OCI-LY1 (cell line): Measurements from ENCODE around the gene CCDC51.

Experiments
- H2AFZ ChIP-seq: fragments of 200-600 bp; sonication (generic), shearing (Covaris generic); 2 replicates; pipeline ENCODE4 v1.6.0; 2014; ENCODE audit warnings: antibody characterized with exemption, mild to moderate bottlenecking, low read length
- H3F3A ChIP-seq: fragments of 200-600 bp; sonication (generic), shearing (Covaris generic); 2 replicates; pipeline ENCODE4 v1.6.0; 2014; ENCODE audit warnings: mild to moderate bottlenecking, antibody characterized with exemption, low read length, moderate library complexity; ENCODE audit not compliant: insufficient read depth
- H3K27ac ChIP-seq: fragments of 200-600 bp; sonication (generic); 2 replicates; pipeline ENCODE4 v1.5.1; 2014; ENCODE audit warnings: low read length, mixed run types, mild to moderate bottlenecking, low read depth; ENCODE audit not compliant: poor library complexity, severe bottlenecking
- H3K27me3 ChIP-seq: fragments of 200-600 bp; sonication (generic); 2 replicates; pipeline ENCODE4 v1.6.0; 2014; ENCODE audit warnings: antibody characterized with exemption, mild to moderate bottlenecking, low read length, moderate library complexity; ENCODE audit not compliant: insufficient read depth
- H3K36me3 ChIP-seq: fragments of 200-600 bp; sonication (generic); 2 replicates; pipeline ENCODE4 v1.6.1; 2014; ENCODE audit warnings: mild to moderate bottlenecking, antibody characterized with exemption, low read length, moderate library complexity, mixed read lengths; ENCODE audit not compliant: insufficient read depth
- H3K4me1 ChIP-seq: fragments of 200-600 bp; sonication (generic); 2 replicates; pipeline ENCODE4 v1.5.1; 2014; ENCODE audit warnings: mild to moderate bottlenecking, low read length, moderate library complexity; ENCODE audit not compliant: insufficient read depth, severe bottlenecking
- H3K4me2 ChIP-seq: fragments of 200-600 bp; sonication (generic), shearing (Covaris generic); 2 replicates; pipeline ENCODE4 v1.6.1; 2014; ENCODE audit warnings: low read length
- H3K4me3 ChIP-seq: fragments of 200-600 bp; sonication (generic); 2 replicates; pipeline ENCODE4 v1.5.1; 2014; ENCODE audit warnings: low read length, low read depth, mild to moderate bottlenecking, mixed read lengths; ENCODE audit not compliant: poor library complexity, severe bottlenecking
- H3K79me2 ChIP-seq: fragments of 200-600 bp; shearing (Covaris generic); 2 replicates; pipeline ENCODE4 v1.6.1; 2016; ENCODE audit warnings: mixed run types, low read length, mixed read lengths; ENCODE audit not compliant: insufficient read depth
- H3K9ac ChIP-seq: fragments of 200-600 bp; sonication (generic), shearing (Covaris generic); 2 replicates; pipeline ENCODE4 v1.6.1; 2014; ENCODE audit warnings: mild to moderate bottlenecking, low read length, mixed read lengths
- H3K9me2 ChIP-seq: fragments of 200-600 bp; sonication (generic), shearing (Covaris generic); 2 replicates; pipeline ENCODE4 v1.6.1; 2014; ENCODE audit warnings: low read depth, mild to moderate bottlenecking, low read length, mixed read lengths
- H3K9me3 ChIP-seq: fragments of 200-600 bp; shearing (Covaris generic); 2 replicates; pipeline ENCODE4 v1.6.1; 2014; ENCODE audit warnings: low read length, mixed read lengths
- H4K20me1 ChIP-seq: fragments of 200-600 bp; sonication (generic), shearing (Covaris generic); 2 replicates; pipeline ENCODE4 v1.6.0; 2016; ENCODE audit warnings: mild to moderate bottlenecking, low read length; ENCODE audit not compliant: insufficient read depth
- EZH2 ChIP-seq: fragments of 200-600 bp; sonication (generic), shearing (Covaris generic); IDR thresholded peaks from 2 replicates; pipeline ENCODE4 v1.8.0; 2017; ENCODE audit warnings: borderline replicate concordance, mixed run types, mild to moderate bottlenecking, antibody characterized with exemption, low read length, moderate library complexity, mixed read lengths
- TF ChIP-seq, protein P1 (sequence below): fragments of 200-600 bp; sonication (generic), shearing (Covaris generic); IDR thresholded peaks from 2 replicates; pipeline ENCODE4 v1.5.1; 2017; ENCODE audit warnings: mild to moderate bottlenecking, antibody characterized with exemption, low read length, moderate library complexity, mixed read lengths

The CCDC51 gene

DNA sequence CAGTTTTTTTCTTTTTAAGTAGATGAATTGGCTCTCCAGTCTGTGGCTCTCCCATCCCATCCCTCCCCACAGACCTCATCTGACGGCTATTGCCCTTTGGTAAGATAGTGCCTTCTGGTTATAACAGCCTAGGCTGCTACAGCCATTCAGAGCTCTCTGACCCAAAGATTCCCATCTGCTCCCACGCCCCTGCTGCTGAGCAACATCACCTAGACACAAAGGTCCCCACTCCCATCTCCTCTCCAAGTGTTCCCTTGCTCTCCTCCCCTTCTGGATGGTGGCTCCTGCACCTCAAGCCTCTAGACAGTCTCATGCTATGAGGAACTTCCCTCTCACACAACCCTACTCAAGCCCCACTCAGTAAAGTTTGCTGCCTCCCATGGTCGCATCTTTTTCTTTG, 44.2 kb downstream of the CCDC51 start:
- Histone ChIP-seq H3K27ac (no peak overlapping the region), H3F3A (no peaks in the 10 kb centered on the region), H2AFZ (no peak overlapping the region), H3K27me3 (0 out of 2 replicates have a peak, but pooled peaks cover 4% of the 10 kb centered on the region), H3K79me2 (no peaks in the 10 kb centered on the region), H4K20me1 (no peaks in the 10 kb centered on the region), H3K4me2 (no peak overlapping the region), H3K9me3 (no peaks in the 10 kb centered on the region), H3K4me3 (no peak overlapping the region), H3K36me3 (no peaks in the 10 kb centered on the region), H3K9ac (no peak overlapping the region), H3K9me2 (no peaks in the 10 kb centered on the region), H3K4me1 (no peaks in the 10 kb centered on the region)
- TF ChIP-seq EZH2: no peak
- TF ChIP-seq, protein P1, sequence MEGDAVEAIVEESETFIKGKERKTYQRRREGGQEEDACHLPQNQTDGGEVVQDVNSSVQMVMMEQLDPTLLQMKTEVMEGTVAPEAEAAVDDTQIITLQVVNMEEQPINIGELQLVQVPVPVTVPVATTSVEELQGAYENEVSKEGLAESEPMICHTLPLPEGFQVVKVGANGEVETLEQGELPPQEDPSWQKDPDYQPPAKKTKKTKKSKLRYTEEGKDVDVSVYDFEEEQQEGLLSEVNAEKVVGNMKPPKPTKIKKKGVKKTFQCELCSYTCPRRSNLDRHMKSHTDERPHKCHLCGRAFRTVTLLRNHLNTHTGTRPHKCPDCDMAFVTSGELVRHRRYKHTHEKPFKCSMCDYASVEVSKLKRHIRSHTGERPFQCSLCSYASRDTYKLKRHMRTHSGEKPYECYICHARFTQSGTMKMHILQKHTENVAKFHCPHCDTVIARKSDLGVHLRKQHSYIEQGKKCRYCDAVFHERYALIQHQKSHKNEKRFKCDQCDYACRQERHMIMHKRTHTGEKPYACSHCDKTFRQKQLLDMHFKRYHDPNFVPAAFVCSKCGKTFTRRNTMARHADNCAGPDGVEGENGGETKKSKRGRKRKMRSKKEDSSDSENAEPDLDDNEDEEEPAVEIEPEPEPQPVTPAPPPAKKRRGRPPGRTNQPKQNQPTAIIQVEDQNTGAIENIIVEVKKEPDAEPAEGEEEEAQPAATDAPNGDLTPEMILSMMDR: no peak

DNA sequence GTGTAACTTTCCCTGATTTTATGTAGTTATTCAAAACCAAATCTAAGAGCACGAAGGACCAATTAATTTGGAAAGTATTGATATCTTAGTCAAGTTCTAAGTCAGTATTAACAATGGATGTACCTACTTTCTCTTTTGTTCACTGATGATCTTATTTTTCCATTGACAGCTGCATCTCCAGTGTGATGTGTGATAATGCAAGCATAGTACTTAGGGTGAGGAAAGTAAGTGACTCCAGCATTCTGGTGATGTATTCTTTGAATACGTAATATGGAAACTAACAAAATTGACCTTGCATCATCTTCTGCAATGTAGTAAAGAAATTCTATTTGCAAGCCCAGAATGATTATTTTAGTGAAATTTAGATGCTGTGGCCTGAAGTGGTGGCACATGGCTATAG, 45.5 kb downstream of the CCDC51 start:
- H3K4me2 ChIP-seq: no peak overlapping the region
- no peak overlapping the region for H2AFZ ChIP-seq
- H3F3A ChIP-seq: no peaks in the 10 kb centered on the region
- H4K20me1 ChIP-seq: no peaks in the 10 kb centered on the region
- H3K9me3 ChIP-seq: no peaks in the 10 kb centered on the region
- H3K9me2 ChIP-seq: no peaks in the 10 kb centered on the region
- no peak for TF ChIP-seq EZH2
- 0 out of 2 replicates have a peak, but pooled peaks cover 3% of the 10 kb centered on the region for H3K27me3 ChIP-seq
- no peaks in the 10 kb centered on the region for H3K36me3 ChIP-seq
- no peak overlapping the region for H3K27ac ChIP-seq
- no peaks in the 10 kb centered on the region for H3K4me1 ChIP-seq
- no peak overlapping the region for H3K4me3 ChIP-seq
- no peak overlapping the region for H3K9ac ChIP-seq
- no peaks in the 10 kb centered on the region for H3K79me2 ChIP-seq

DNA sequence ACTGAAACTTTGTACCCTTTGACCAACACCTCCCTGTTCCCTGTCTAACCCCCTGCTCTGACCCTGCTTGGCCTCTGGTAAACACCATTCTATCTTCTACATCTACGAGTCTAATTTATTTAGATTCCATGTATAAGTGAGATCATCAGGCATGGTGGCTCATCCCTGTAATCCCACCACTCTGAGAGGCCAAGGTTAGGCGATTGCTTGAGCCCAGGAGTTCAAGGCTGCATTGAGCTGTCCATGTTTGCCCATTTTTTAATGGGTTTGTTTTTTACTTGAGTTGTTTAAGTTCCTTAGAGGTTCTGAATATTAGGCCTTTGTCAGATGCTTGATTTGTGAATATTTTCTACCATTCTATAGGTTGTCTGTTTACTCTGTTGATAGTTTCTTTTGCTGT, 51.0 kb downstream of the CCDC51 start:
- Histone ChIP-seq H3K79me2 (no peaks in the 10 kb centered on the region), H2AFZ (no peak overlapping the region), H3K36me3 (no peaks in the 10 kb centered on the region; the same call in 1 of the 2 replicates), H3K9me2 (no peaks in the 10 kb centered on the region), H3K27ac (no peak overlapping the region), H4K20me1 (no peaks in the 10 kb centered on the region), H3K4me1 (no peaks in the 10 kb centered on the region), H3K4me3 (no peak overlapping the region), H3K9ac (no peak overlapping the region), H3K9me3 (peaks cover 6% of the 10 kb centered on the region; the same call in 1 of the 2 replicates), H3K27me3 (no peaks in the 10 kb centered on the region; the same call in 1 of the 2 replicates), H3F3A (no peaks in the 10 kb centered on the region), H3K4me2 (no peak overlapping the region)
- no peak for TF ChIP-seq EZH2
- TF ChIP-seq, protein P1: no peak

DNA sequence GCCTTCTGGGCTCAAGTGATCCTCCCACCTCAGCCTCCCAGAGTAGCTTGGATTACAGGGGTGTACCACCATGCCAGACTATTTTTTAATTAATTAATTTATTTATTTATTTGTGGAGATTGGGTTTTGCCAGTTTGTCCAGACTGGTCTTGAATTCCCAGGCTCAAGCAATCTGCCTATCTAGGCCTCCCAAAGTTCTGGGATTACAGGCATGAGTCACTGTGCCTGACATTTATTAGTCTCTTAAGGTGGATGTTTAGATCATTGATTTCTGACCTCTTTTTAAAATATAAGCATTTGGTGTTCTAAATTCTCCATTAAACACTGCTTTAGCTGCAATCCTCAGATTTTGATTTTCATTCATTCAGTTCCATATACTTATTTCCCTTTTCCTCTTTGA, 52.3 kb downstream of the CCDC51 start:
- Histone ChIP-seq H3K4me1 (no peaks in the 10 kb centered on the region), H3K79me2 (no peaks in the 10 kb centered on the region), H3K9me2 (no peaks in the 10 kb centered on the region), H2AFZ (no peak overlapping the region), H4K20me1 (no peaks in the 10 kb centered on the region), H3K9me3 (peaks cover 6% of the 10 kb centered on the region; the same call in 1 of the 2 replicates), H3K4me3 (no peak overlapping the region), H3F3A (no peaks in the 10 kb centered on the region), H3K27me3 (no peaks in the 10 kb centered on the region; the same call in 1 of the 2 replicates), H3K27ac (no peak overlapping the region), H3K4me2 (no peak overlapping the region), H3K9ac (no peak overlapping the region), H3K36me3 (no peaks in the 10 kb centered on the region; the same call in 1 of the 2 replicates)
- TF ChIP-seq, protein P1: no peak
- no peak for TF ChIP-seq EZH2
